GM21619 (cell line): Measurements from ENCODE around the gene PCOLCE2.
A peak's percentile ranks its signal among the peaks of the same experiment; 100 is the strongest.

Experiments used
- ATAC-seq: cut with Tn5 transposase; IDR thresholded peaks from one replicate; pipeline ENCODE4 v1.9.1; 2021; ENCODE audit not compliant: unreplicated experiment

The PCOLCE2 gene, protein sequence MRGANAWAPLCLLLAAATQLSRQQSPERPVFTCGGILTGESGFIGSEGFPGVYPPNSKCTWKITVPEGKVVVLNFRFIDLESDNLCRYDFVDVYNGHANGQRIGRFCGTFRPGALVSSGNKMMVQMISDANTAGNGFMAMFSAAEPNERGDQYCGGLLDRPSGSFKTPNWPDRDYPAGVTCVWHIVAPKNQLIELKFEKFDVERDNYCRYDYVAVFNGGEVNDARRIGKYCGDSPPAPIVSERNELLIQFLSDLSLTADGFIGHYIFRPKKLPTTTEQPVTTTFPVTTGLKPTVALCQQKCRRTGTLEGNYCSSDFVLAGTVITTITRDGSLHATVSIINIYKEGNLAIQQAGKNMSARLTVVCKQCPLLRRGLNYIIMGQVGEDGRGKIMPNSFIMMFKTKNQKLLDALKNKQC

GRCh38 chr3:142888481-142889211 is at the start of gene PCOLCE2:
Gene PCOLCE2, minus strand, starts transcription at chr3:142889083. Its CDS starts 187 bp downstream, at chr3:142888896.
- no peak for ATAC-seq

DNA sequence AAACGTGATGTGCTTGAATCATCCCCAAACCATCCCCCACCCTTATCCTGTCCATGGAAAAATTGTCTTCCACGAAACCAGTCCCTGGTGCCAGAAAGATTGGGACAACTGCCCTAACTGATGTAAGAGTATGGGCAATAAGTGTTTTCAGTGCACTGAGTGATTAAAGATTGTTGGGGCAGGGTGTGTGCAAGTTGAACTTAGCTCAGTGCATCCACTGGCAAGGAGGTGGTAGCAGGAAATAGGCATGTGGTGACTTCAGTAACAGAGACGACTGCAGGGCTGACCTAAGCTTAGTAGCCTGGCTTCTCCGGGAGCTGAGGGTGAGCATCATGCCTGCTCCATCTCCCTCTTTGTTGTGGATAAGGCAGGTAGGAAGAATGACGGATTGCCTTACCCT is 47.1 kb upstream of the PCOLCE2 start:
- no peak for ATAC-seq

DNA sequence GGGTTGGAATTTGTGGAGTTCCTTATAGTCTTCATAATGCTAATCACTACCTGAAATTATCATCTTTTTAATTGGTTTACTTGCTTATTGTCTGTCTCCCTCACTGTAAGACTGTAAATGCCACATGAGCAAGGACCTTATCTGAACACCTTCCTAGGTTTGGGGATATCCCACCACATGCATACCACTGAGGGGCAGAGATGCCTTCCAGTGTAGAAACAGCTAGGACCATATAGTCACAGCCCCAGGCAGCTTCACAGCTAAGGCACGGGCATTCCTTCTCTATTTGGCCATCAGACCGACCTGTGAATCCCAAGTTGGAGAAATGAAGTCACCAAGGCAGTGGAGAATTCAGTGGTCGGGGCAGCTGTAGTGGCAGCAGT is 46.0 kb upstream of the PCOLCE2 start:
- no peak for ATAC-seq

- ATAC-seq = no peak
Measured at GRCh38 chr3:142934128-142934886, 45.4 kb upstream of the PCOLCE2 start.

- peak; percentile 66 for ATAC-seq
Measured at GRCh38 chr3:142931222-142931621, 42.3 kb upstream of the PCOLCE2 start.

DNA sequence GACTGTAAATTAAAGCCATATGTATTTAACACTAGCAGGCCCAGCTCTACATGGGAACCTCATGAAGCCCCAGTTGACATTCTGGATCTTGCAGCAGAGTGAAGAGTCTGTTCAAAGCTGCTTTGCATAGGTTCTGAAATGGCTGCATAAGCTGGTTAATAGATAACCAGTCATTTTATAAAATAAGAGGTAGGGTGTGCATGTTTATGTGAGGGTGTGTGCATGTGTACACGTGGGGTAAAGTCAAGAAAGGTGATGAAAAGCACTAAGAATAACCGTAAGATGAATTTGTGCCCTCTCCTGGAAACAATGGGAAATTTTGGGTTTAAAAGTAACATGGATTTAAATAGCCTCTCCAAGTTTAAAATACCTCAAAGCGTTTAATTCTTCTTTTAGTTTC is 41.6 kb upstream of the PCOLCE2 start:
- no peak for ATAC-seq

- ATAC-seq = no peak
Measured at GRCh38 chr3:142929890-142930289, 41.0 kb upstream of the PCOLCE2 start.

DNA sequence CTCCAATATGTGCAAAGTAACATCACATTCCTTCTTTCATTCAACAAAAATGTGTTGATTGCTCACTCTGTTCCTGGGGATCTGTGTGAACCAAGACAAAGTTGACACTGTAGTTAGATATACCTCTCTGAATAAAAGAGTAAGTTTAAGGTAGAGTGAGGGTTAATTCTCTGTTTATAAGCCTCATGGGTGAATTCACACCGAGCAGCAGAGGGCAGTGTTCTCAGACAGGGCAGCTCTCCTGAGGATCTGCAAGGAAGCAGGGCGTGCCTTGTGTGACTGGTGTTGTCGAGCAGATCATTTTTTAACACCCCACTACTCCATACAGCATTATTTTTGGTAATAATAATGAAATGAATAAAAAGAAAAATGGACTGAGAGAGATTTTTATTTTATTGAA is 40.2 kb upstream of the PCOLCE2 start:
- ATAC-seq = peak; percentile 59

DNA sequence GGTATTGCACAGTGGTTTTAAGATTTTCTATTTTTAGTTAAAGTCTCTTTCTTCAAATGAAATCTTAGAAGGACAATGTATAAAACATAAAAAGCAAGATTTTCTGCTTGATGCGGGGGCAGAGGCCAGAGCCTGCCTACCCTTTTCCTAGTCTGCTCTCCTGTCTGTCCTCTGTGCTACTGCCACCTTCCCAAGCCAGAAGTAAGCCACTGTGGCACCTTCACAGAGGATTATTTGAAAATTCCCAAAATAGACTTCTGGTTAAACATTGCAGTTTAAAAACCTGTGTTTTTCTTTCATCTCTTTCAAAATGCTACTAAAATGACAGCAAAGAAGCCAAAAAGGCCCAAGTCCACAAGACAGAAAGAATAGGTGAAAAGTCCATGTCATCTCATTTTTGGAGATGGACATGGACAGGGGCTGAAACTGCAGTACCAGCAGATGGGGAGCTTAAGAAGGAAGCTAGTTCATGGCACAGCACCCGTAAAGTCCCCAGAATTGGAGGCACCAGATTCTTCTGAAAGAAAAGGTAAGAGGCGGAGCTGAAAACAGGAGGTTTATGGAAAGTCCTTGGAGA is 37.6 kb upstream of the PCOLCE2 start:
- ATAC-seq = no peak

- no peak for ATAC-seq
Measured at GRCh38 chr3:142925140-142925539, 36.3 kb upstream of the PCOLCE2 start.

GRCh38 chr3:142923694-142924093 is 34.8 kb upstream of the PCOLCE2 start:
- no peak for ATAC-seq

- no peak for ATAC-seq
Measured at GRCh38 chr3:142916605-142917004, 27.7 kb upstream of the PCOLCE2 start.

DNA sequence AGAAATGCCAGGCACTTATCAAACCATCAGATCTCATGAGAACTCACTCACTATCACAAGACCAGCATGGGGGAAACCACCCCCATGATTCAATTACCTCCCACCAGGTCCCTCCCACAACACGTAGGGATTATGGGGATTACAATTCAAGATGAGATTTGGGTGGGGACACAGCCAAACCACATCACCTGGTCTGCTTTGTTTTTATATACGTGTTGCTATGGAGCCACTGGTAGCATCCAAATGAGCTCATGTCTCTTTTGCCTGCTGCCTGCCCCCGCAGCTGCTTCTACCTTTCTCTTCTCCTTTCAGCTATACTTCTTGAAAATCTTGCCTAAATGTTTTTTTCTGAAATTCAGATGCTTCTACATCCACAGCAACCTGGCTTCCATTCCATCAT is 26.8 kb upstream of the PCOLCE2 start:
- ATAC-seq = no peak

- no peak for ATAC-seq
Measured at GRCh38 chr3:142914286-142914811, 25.5 kb upstream of the PCOLCE2 start.

- ATAC-seq = no peak
Measured at GRCh38 chr3:142913432-142913831, 24.5 kb upstream of the PCOLCE2 start.

- ATAC-seq = no peak
Measured at GRCh38 chr3:142912402-142913172, 23.7 kb upstream of the PCOLCE2 start.

GRCh38 chr3:142910280-142910679 is 21.4 kb upstream of the PCOLCE2 start:
- ATAC-seq = no peak

- ATAC-seq = no peak
Measured at GRCh38 chr3:142909282-142909681, 20.4 kb upstream of the PCOLCE2 start.

DNA sequence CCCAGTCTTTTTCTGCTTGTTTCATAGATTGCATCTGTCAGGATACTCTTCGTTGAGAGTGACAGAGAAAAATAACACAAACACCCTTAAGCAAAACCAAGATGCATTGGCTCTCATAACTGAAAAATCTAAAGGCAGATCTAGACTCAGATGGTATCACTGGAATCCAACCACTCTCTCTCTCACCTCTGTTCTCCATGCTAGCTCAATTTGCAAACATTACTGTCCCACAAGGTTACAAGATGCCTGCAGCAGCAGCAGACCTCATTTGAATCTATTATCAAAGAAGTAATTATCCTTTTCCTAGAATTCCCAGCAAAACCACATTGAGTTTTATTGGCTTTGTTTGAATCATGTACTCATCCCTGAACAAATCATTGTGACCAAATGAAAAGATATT is 19.1 kb upstream of the PCOLCE2 start:
- ATAC-seq = no peak
